WTC11 (cell line): ENCODE results near the gene COL13A1.

ENCODE experiments used
- ATF6 ChIP-seq: sonication (generic); formaldehyde crosslinking; IDR thresholded peaks from 2 replicates; pipeline ENCODE4 v1.8.1; 2023; ENCODE audit warnings: mild to moderate bottlenecking, missing genetic modification reagents
- CREM ChIP-seq: sonication (generic); formaldehyde crosslinking; IDR thresholded peaks from 2 replicates; pipeline ENCODE4 v1.8.1; 2022; ENCODE audit warnings: mild to moderate bottlenecking, missing genetic modification reagents, moderate library complexity
- CTCF ChIP-seq: fragments of 200-600 bp; IDR thresholded peaks from 2 replicates; pipeline ENCODE4 v1.8.0; 2022; ENCODE audit warnings: antibody characterized with exemption
- E2F1 ChIP-seq: sonication (generic); formaldehyde crosslinking; IDR thresholded peaks from 2 replicates; pipeline ENCODE4 v1.8.0; 2022; ENCODE audit warnings: mild to moderate bottlenecking, missing genetic modification reagents
- FOXP1 ChIP-seq: sonication (generic); formaldehyde crosslinking; IDR thresholded peaks from 2 replicates; pipeline ENCODE4 v1.8.0; 2022; ENCODE audit warnings: missing genetic modification reagents, mild to moderate bottlenecking, moderate library complexity, borderline replicate concordance
- JAZF1 ChIP-seq: fragments of 250-450 bp; sonication (Bioruptor Pico); IDR thresholded peaks from 2 replicates; pipeline ENCODE4 v1.9.0; 2021; ENCODE audit warnings: moderate library complexity, mild to moderate bottlenecking, inconsistent platforms
- KAT7 ChIP-seq: sonication (generic); formaldehyde crosslinking; IDR thresholded peaks from 2 replicates; pipeline ENCODE4 v1.8.1; 2023; ENCODE audit warnings: missing genetic modification reagents, mild to moderate bottlenecking, borderline replicate concordance
- MAX ChIP-seq: sonication (generic); formaldehyde crosslinking; IDR thresholded peaks from 2 replicates; pipeline ENCODE4 v1.8.0; 2022; ENCODE audit warnings: mild to moderate bottlenecking, missing genetic modification reagents
- MLX ChIP-seq: sonication (generic); formaldehyde crosslinking; IDR thresholded peaks from 2 replicates; pipeline ENCODE4 v1.8.1; 2023; ENCODE audit warnings: mild to moderate bottlenecking, missing genetic modification reagents, moderate library complexity
- NR3C1 ChIP-seq: sonication (generic); formaldehyde crosslinking; conservative IDR thresholded peaks from 2 replicates; pipeline ENCODE4 v1.8.1; 2023; ENCODE audit warnings: low read depth, mild to moderate bottlenecking, missing genetic modification reagents
- STAT6 ChIP-seq: sonication (generic); formaldehyde crosslinking; conservative IDR thresholded peaks from 2 replicates; pipeline ENCODE4 v1.8.1; 2023; ENCODE audit warnings: mild to moderate bottlenecking, low read depth, missing genetic modification reagents, moderate library complexity
- TEAD4 ChIP-seq: sonication (generic); formaldehyde crosslinking; IDR thresholded peaks from 2 replicates; pipeline ENCODE4 v1.8.0; 2022; ENCODE audit warnings: mild to moderate bottlenecking, missing genetic modification reagents
- USF2 ChIP-seq: sonication (generic); formaldehyde crosslinking; IDR thresholded peaks from 2 replicates; pipeline ENCODE4 v1.8.1; 2023; ENCODE audit warnings: mild to moderate bottlenecking, missing genetic modification reagents, moderate library complexity

GRCh38 chr10:69818676-69819239, 17.1 kb downstream of the COL13A1 start:
- TF ChIP-seq MAX (CRISPR knock-in tag) (no peak), CTCF (no peak), TEAD4 (no peak), ATF6 (CRISPR knock-in tag) (no peak), USF2 (CRISPR knock-in tag) (no peak), CREM (CRISPR knock-in tag) (no peak), STAT6 (CRISPR knock-in tag) (no peak), MLX (no peak), KAT7 (CRISPR knock-in tag) (no peak), E2F1 (CRISPR knock-in tag) (no peak), JAZF1 (CRISPR knock-in tag) (no peak), FOXP1 (no peak), NR3C1 (no peak)
